ENCODE results near the gene TMEM217.
"Not testable (repeated sequence)": the region's sequence is repeated elsewhere in the genome, so short reads cannot be mapped to it uniquely, and the experiment has no call there.

GRCh38 chr6:37194886-37195285 lies 63.1 kb downstream of the TMEM217 start:
- not testable (repeated sequence) for TF ChIP-seq POLR2A, CTCF, POLR2AphosphoS5 (IDR thresholded peaks at IDR 0.05)
